ENCODE results near the gene NFYA.

The NFYA gene

GRCh38 chr6:41037107-41037900, 35.5 kb upstream of the NFYA start:
- TF ChIP-seq TCF12 (IDR thresholded peaks at IDR 0.05; ENCODE audit: low read depth) (no peak), CREB1 (IDR thresholded peaks at IDR 0.05; ENCODE audit: low read depth) (no peak), FOXM1 (IDR thresholded peaks at IDR 0.05; ENCODE audit: borderline replicate concordance, low read depth) (no peak), EP300 (IDR thresholded peaks at IDR 0.05; ENCODE audit: borderline replicate concordance) (no peak), CEBPB (IDR thresholded peaks at IDR 0.05) (no peak), NFIC (IDR thresholded peaks at IDR 0.05) (no peak), REST (IDR thresholded peaks at IDR 0.05; ENCODE audit: low read depth) (no peak), EGR1 (IDR thresholded peaks at IDR 0.05) (no peak), USF1 (IDR thresholded peaks at IDR 0.05) (no peak), TAF1 (IDR thresholded peaks at IDR 0.05; ENCODE audit: low read depth) (no peak), ZBTB7A (IDR thresholded peaks at IDR 0.05; ENCODE audit: low read depth) (no peak), YY1 (IDR thresholded peaks at IDR 0.05; ENCODE audit: low read depth) (no peak), RAD21 (IDR thresholded peaks at IDR 0.05; ENCODE audit: low read depth) (no peak), TEAD4 (IDR thresholded peaks at IDR 0.05) (no peak)
- TF ChIP-seq, protein P1, sequence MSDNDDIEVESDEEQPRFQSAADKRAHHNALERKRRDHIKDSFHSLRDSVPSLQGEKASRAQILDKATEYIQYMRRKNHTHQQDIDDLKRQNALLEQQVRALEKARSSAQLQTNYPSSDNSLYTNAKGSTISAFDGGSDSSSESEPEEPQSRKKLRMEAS (IDR thresholded peaks at IDR 0.05): no peak

DNA sequence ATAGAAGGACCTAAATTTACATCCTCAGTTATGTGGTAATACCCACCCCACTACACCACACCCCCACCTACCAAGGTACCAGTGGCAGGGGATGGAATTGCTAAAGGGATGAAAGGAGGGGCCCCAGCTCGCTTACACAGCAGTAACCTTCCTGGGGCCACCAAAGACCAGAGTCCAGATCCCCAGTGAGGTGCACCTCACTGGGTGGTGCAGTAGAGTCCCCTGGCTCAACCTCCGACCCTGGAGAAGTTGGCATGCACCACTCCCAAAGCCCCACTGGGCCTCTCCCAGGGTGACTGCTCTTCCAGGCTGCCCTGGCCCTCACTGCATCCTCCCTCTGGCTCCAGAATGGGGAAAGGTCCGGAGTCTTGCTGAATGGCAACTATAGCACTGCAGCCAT, 34.6 kb upstream of the NFYA start:
- TF ChIP-seq NFIC (IDR thresholded peaks at IDR 0.05) (no peak), USF1 (IDR thresholded peaks at IDR 0.05) (no peak), YY1 (IDR thresholded peaks at IDR 0.05; ENCODE audit: low read depth) (no peak), REST (IDR thresholded peaks at IDR 0.05; ENCODE audit: low read depth) (no peak), CREB1 (IDR thresholded peaks at IDR 0.05; ENCODE audit: low read depth) (no peak), TCF12 (IDR thresholded peaks at IDR 0.05; ENCODE audit: low read depth) (no peak), EP300 (IDR thresholded peaks at IDR 0.05; ENCODE audit: borderline replicate concordance) (no peak), TEAD4 (IDR thresholded peaks at IDR 0.05) (no peak), TAF1 (IDR thresholded peaks at IDR 0.05; ENCODE audit: low read depth) (no peak), RAD21 (IDR thresholded peaks at IDR 0.05; ENCODE audit: low read depth) (no peak), ZBTB7A (IDR thresholded peaks at IDR 0.05; ENCODE audit: low read depth) (no peak), CEBPB (IDR thresholded peaks at IDR 0.05) (no peak), FOXM1 (IDR thresholded peaks at IDR 0.05; ENCODE audit: borderline replicate concordance, low read depth) (no peak), EGR1 (IDR thresholded peaks at IDR 0.05) (no peak)
- TF ChIP-seq, protein P1 (IDR thresholded peaks at IDR 0.05): no peak

DNA sequence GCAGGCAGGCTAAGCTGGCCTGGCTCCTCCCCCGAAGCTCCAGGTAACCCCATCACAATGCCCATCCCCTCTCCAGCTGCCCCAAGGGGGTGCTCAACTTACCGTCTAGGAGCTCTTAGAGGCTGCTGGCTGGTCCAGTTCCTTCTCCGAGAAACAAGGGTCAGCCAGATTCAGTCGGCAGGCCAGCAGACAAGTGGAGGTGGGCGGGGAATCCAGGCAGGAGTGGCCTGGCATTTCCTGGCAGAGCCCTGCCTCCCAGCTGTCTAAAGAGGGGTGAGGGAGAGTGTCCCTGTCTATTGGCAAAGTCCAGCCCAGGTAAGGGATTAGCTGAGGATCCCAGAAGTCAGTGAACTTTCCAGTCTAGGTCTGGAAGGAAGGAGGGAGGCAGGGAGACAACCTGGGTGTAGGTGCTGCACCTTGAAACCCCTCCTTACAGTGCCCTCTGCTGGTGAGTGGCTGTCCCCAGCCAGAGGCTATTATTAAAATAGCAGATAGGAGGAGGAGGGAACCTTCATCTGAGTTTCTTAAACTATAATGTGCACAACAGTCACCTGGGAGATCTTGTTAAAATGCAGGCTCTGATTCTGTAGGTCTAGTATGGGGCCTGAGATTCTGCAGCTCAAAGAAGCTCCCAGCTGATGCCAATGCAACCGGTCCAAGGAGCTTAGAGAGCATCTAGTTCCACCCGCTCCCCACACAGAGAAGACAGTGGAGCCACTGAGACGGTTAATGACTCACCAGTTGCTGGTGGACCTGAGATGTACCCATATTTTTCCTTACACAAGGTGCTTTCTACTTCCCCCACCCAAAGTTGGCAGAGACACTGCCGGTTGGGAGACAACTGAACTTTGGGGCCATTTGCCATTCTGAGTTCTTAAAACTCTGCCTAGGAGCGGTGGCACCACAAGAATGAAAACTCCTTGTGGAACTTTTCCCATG, 33.4 kb upstream of the NFYA start, which contains the start of gene UNC5CL:
UNC5CL (minus strand) TSS at position 162 of the 939 bp plus-strand sequence. CDS start 4,147 bp downstream, outside the sequence.
- TF ChIP-seq EP300 (IDR thresholded peaks at IDR 0.05; ENCODE audit: borderline replicate concordance): no peak
- peak; percentile 63 for TF ChIP-seq RAD21 (IDR thresholded peaks at IDR 0.05; ENCODE audit: low read depth)

- no peak for TF ChIP-seq YY1 (IDR thresholded peaks at IDR 0.05; ENCODE audit: low read depth)
These were observed 32.5 kb upstream of the NFYA start for GRCh38 chr6:41040101-41040939.
